Panc1 (cell line): Measurements from ENCODE around the gene FAM13A. TPM values are rescaled to one million over a fixed set of nuclear protein-coding genes. Genes with fewer than 3 reads are reported as not detected.

Source experiments
- ATAC-seq: fragments of 200-7000 bp; cut with Tn5 transposase; 2 replicates; pipeline ENCODE4 v1.9.1; 2020; ENCODE audit warnings: mild to moderate bottlenecking, moderate library complexity
- BruUV-seq: library from RNA; stranded (reverse); fragments of 400-500 nt; replicated peaks from 2 replicates; lab custom pipeline; 2021; lab: Mats Ljungman, UMichigan
- CTCF ChIA-PET: fragments of 300-600 bp; sonication (Branson Sonifier 250); formaldehyde crosslinking; loops from one replicate; lab custom pipeline; 2022; ENCODE audit warnings: antibody characterized with exemption; lab: Charles Lee
- POLR2A ChIA-PET: fragments of 300-600 bp; sonication (Branson Sonifier 250); formaldehyde crosslinking; loops from one replicate; lab custom pipeline; 2022; ENCODE audit warnings: antibody characterized with exemption; lab: Charles Lee
- DNase-seq: peaks from one replicate; pipeline ENCODE4 v3.0.0-alpha.2; 2010; ENCODE audit warnings: low read depth, low spot score
- H3K27ac ChIP-seq: 2 replicates; pipeline ENCODE4 v1.5.1; 2011; ENCODE audit warnings: mild to moderate bottlenecking, low read length, inconsistent platforms
- H3K27me3 ChIP-seq: fragments of 200-500 bp; sonication (Bioruptor generic); 2 replicates; pipeline ENCODE4 v1.6.0; 2014; ENCODE audit warnings: low read length, inconsistent platforms; ENCODE audit not compliant: control insufficient read depth, insufficient read depth
- H3K36me3 ChIP-seq: fragments of 200-500 bp; sonication (Bioruptor generic); 2 replicates; pipeline ENCODE4 v1.5.1; 2014; ENCODE audit warnings: inconsistent platforms, mild to moderate bottlenecking, low read length, moderate library complexity; ENCODE audit not compliant: control insufficient read depth, insufficient read depth
- H3K4me1 ChIP-seq: 2 replicates; pipeline ENCODE4 v1.5.1; 2011; ENCODE audit warnings: inconsistent platforms, mild to moderate bottlenecking, low read length, moderate library complexity; ENCODE audit not compliant: control insufficient read depth, insufficient read depth
- H3K4me3 ChIP-seq, 2 experiments: 2 replicates each; pipeline ENCODE4 v1.5.1; 2011 to 2012; ENCODE audit warnings: low read depth in 2 of 2, low read length in 2 of 2, mild to moderate bottlenecking in 2 of 2, inconsistent platforms in 1 of 2, moderate library complexity in 1 of 2
- H3K9me3 ChIP-seq: fragments of 200-500 bp; sonication (Bioruptor generic); 2 replicates; pipeline ENCODE4 v1.5.1; 2014; ENCODE audit warnings: low read depth, mild to moderate bottlenecking, inconsistent platforms, low read length, moderate library complexity; ENCODE audit not compliant: control insufficient read depth, insufficient read depth
- CTCF ChIP-seq: fragments of 450-650 bp; IDR thresholded peaks from 2 replicates; pipeline ENCODE4 v1.5.1; 2017; ENCODE audit warnings: mild to moderate bottlenecking
- POLR2AphosphoS5 ChIP-seq: IDR thresholded peaks from 2 replicates; pipeline ENCODE4 v1.6.1; 2012; ENCODE audit warnings: mild to moderate bottlenecking, low read depth, low read length, moderate library complexity
- REST ChIP-seq, 2 experiments: IDR thresholded peaks; 2 replicates each; pipeline ENCODE4 v1.6.1; 2011 to 2012; ENCODE audit warnings: low read depth in 2 of 2, control low read depth in 1 of 2, low read length in 1 of 2, mild to moderate bottlenecking in 1 of 2, moderate library complexity in 1 of 2; ENCODE audit not compliant: insufficient read depth in 1 of 2
- SIN3A ChIP-seq: IDR thresholded peaks from 2 replicates; pipeline ENCODE4 v1.6.1; 2012; ENCODE audit warnings: low read depth, mild to moderate bottlenecking, low read length, moderate library complexity, borderline replicate concordance; ENCODE audit not compliant: insufficient read depth
- TCF7L2 ChIP-seq: IDR thresholded peaks from 2 replicates; pipeline ENCODE4 v1.6.1; 2011; ENCODE audit warnings: mild to moderate bottlenecking, low read depth, low read length, inconsistent platforms
- in situ Hi-C: cut with HindIII; loops from 2 replicates; pipeline ENCODE4 v1.10.0; 2016; ENCODE audit warnings: low sequenced_read_pairs, low pct_unique_long_range_greater_than_20kb
- intact Hi-C: fragments of 100-400 bp; cut with micrococcal nuclease; formaldehyde crosslinking; loops from one replicate; pipeline ENCODE4 v1.10.0; 2022; ENCODE audit not compliant: unreplicated experiment
- total RNA-seq: library from RNA; stranded (reverse); gene quantifications from one replicate; pipeline ENCODE4 v1.2.1, GENCODE V29; 2021; ENCODE audit not compliant: unreplicated experiment

FAM13A gene
- total RNA-seq, 1 experiment from 2014 or later = 5.8 TPM

GRCh38 chr4:88807499-88807898 is 249.5 kb downstream of the FAM13A start:
- Histone ChIP-seq H3K4me3 (no peak overlapping the region), H3K27me3 (no peaks in the 10 kb centered on the region), H3K9me3 (no peaks in the 10 kb centered on the region), H3K4me1 (no peaks in the 10 kb centered on the region), H3K36me3 (no peaks in the 10 kb centered on the region; the same call in 1 of the 2 replicates), H3K27ac (no peak overlapping the region)
- no peak for ATAC-seq
- intact Hi-C loops (loop anchor here (10.0 kb wide), 1 partner anchor 273 kb away; no protein-coding TSS in a partner anchor), in situ Hi-C loops (no loop called here)
- no TSS peak for BruUV-seq
- no peak for DNase-seq
- ChIA-PET POLR2A (no interaction called here), CTCF (no interaction called here)
- TF ChIP-seq TCF7L2 = no peak
- TF ChIP-seq POLR2AphosphoS5 = no peak
- no peak for TF ChIP-seq CTCF
- no peak for TF ChIP-seq REST (IDR thresholded peaks at IDR 0.05; ENCODE audit: insufficient read depth in 1 of 2, low read depth in 2 of 2, low read length in 1 of 2)
- TF ChIP-seq SIN3A = no peak

GRCh38 chr4:88804234-88804633 is 252.8 kb downstream of the FAM13A start:
- in situ Hi-C loops = no loop called here
- BruUV-seq = no TSS peak
- no peak overlapping the region for H3K4me3 ChIP-seq

More at GRCh38 chr4:88804234-88804633, 252.8 kb downstream of the FAM13A start:
- Histone ChIP-seq H3K27me3 (no peaks in the 10 kb centered on the region), H3K36me3 (no peaks in the 10 kb centered on the region; the same call in 1 of the 2 replicates), H3K27ac (no peak overlapping the region), H3K9me3 (no peaks in the 10 kb centered on the region), H3K4me1 (no peaks in the 10 kb centered on the region)
- intact Hi-C loops = loop anchor here (10.0 kb wide), 1 partner anchor 269 kb away; no protein-coding TSS in a partner anchor
- DNase-seq (no peak), ATAC-seq (no peak)
- TF ChIP-seq TCF7L2 = no peak
- TF ChIP-seq POLR2AphosphoS5 = no peak
- no peak for TF ChIP-seq REST (IDR thresholded peaks at IDR 0.05; ENCODE audit: insufficient read depth in 1 of 2, low read depth in 2 of 2, low read length in 1 of 2)
- ChIA-PET CTCF (no interaction called here), POLR2A (no interaction called here)
